CD14-positive monocyte (primary cell): ENCODE data around the gene WDR81. TPM values are rescaled to one million over a fixed set of nuclear protein-coding genes. Genes with fewer than 3 reads are reported as not detected.
A peak's percentile ranks its signal among the peaks of the same experiment; 100 is the strongest.
"Not testable (repeated sequence)": the region's sequence is repeated elsewhere in the genome, so short reads cannot be mapped to it uniquely, and the experiment has no call there.

Experiments
- DNase-seq, 3 donors: peaks; one replicate each; pipeline ENCODE4 v3.0.0-alpha.2; 2011 to 2022
- H2AFZ ChIP-seq: 2 replicates; pipeline ENCODE4 v1.6.0; 2012; ENCODE audit warnings: mild to moderate bottlenecking, low read depth, low read length, inconsistent platforms; ENCODE audit not compliant: insufficient read depth, poor library complexity, severe bottlenecking
- H3K27ac ChIP-seq, 2 donors: 1 replicate in 1 of 2; 2 replicates in 1 of 2; pipeline ENCODE4 v1.5.1; 2012 to 2013; ENCODE audit warnings: low read length in 2 of 2, control low read depth in 1 of 2, inconsistent platforms in 1 of 2, low read depth in 1 of 2, mild to moderate bottlenecking in 1 of 2
- H3K27me3 ChIP-seq, 2 donors: one replicate each; pipeline versions ENCODE4 v1.6.0 to v1.6.1; 2011 to 2013; ENCODE audit warnings: low read length in 2 of 2; ENCODE audit not compliant: control insufficient read depth in 2 of 2, insufficient read depth in 2 of 2
- H3K36me3 ChIP-seq, 2 donors: replicated peaks in 1 of 2; 1 replicate in 1 of 2; 2 replicates in 1 of 2; pipeline versions ENCODE4 v1.5.1 to v1.6.1; 2012 to 2013; ENCODE audit warnings: low read length in 2 of 2, control low read depth in 1 of 2, inconsistent platforms in 1 of 2, mild to moderate bottlenecking in 1 of 2; ENCODE audit not compliant: insufficient read depth in 2 of 2, control insufficient read depth in 1 of 2
- H3K4me1 ChIP-seq, 2 donors: 1 replicate in 1 of 2; 2 replicates in 1 of 2; pipeline versions ENCODE4 v1.5.1 to v1.6.1; 2012 to 2013; ENCODE audit warnings: low read length in 2 of 2, control low read depth in 1 of 2, inconsistent platforms in 1 of 2, mild to moderate bottlenecking in 1 of 2, moderate library complexity in 1 of 2; ENCODE audit not compliant: insufficient read depth in 2 of 2, control insufficient read depth in 1 of 2
- H3K4me2 ChIP-seq: replicated peaks from 2 replicates; pipeline ENCODE3; 2012; ENCODE audit warnings: low read length, moderate library complexity, mild to moderate bottlenecking; ENCODE audit not compliant: poor library complexity, severe bottlenecking; ENCODE audit errors: extremely low read depth
- H3K4me3 ChIP-seq, 3 experiments: fragments of 200-600 bp in 1 of 3; sonication (generic) in 1 of 3; replicated peaks in 1 of 3; 1 replicate in 2 of 3; 2 replicates in 1 of 3; pipeline ENCODE4 v1.5.1; 2011 to 2013; ENCODE audit warnings: low read length in 3 of 3, mild to moderate bottlenecking in 3 of 3, control low read depth in 2 of 3, low read depth in 2 of 3, inconsistent platforms in 1 of 3, moderate library complexity in 1 of 3
- H3K79me2 ChIP-seq: 2 replicates; pipeline ENCODE4 v1.6.0; 2012; ENCODE audit warnings: mild to moderate bottlenecking, control low read depth, inconsistent platforms, low read length, moderate library complexity; ENCODE audit not compliant: insufficient read depth
- H3K9ac ChIP-seq: 2 replicates; pipeline ENCODE4 v1.6.0; 2017; ENCODE audit warnings: low read length, mild to moderate bottlenecking; ENCODE audit not compliant: insufficient read depth, poor library complexity, severe bottlenecking
- H3K9me3 ChIP-seq, 2 donors: replicated peaks in 1 of 2; 1 replicate in 1 of 2; 2 replicates in 1 of 2; pipeline versions ENCODE4 v1.5.1 to v1.6.1; 2012 to 2013; ENCODE audit warnings: low read length in 2 of 2, control low read depth in 1 of 2; ENCODE audit not compliant: control insufficient read depth in 1 of 2, insufficient read depth in 1 of 2
- H4K20me1 ChIP-seq: 2 replicates; pipeline ENCODE4 v1.6.0; 2012; ENCODE audit warnings: mild to moderate bottlenecking, low read length, control low read depth, moderate library complexity; ENCODE audit not compliant: insufficient read depth
- H3K27ac Mint-ChIP-seq, 7 donors: one replicate each; pipeline ENCODE4 v1.8.0; 2020; ENCODE audit warnings: mild to moderate bottlenecking in 7 of 7, mixed read lengths in 7 of 7, moderate library complexity in 6 of 7, inconsistent platforms in 2 of 7
- H3K27me3 Mint-ChIP-seq, 3 donors: one replicate each; pipeline ENCODE4 v1.8.0; 2021 to 2022; ENCODE audit warnings: low read depth in 3 of 3, mild to moderate bottlenecking in 3 of 3, mixed read lengths in 3 of 3, moderate library complexity in 3 of 3, inconsistent platforms in 1 of 3
- H3K36me3 Mint-ChIP-seq, 2 donors: one replicate each; pipeline ENCODE4 v1.8.0; 2020; ENCODE audit warnings: mixed read lengths in 2 of 2, inconsistent platforms in 1 of 2, mild to moderate bottlenecking in 1 of 2
- H3K4me1 Mint-ChIP-seq: one replicate; pipeline ENCODE4 v1.8.0; 2020; ENCODE audit warnings: mild to moderate bottlenecking, mixed read lengths
- H3K4me3 Mint-ChIP-seq, 2 donors: one replicate each; pipeline ENCODE4 v1.8.0; 2020; ENCODE audit warnings: mild to moderate bottlenecking in 2 of 2, mixed read lengths in 2 of 2, moderate library complexity in 1 of 2
- H3K9me3 Mint-ChIP-seq, 7 donors: one replicate each; pipeline ENCODE4 v1.8.0; 2020 to 2022; ENCODE audit warnings: mixed read lengths in 7 of 7, mild to moderate bottlenecking in 6 of 7, moderate library complexity in 6 of 7, inconsistent platforms in 2 of 7
- WGBS: methylation state at CpG from one replicate; pipeline ENCODE4 v1.1.5; 2013; ENCODE audit warnings: missing lambda C conversion rate; ENCODE audit not compliant: insufficient coverage; 5-methylcytosine and 5-hydroxymethylcytosine counted together
- intact Hi-C, 2 donors: fragments of 100-400 bp; cut with micrococcal nuclease; formaldehyde crosslinking; loops; one replicate each; pipeline versions ENCODE4 v1.15.0 to v1.15.1; 2023
- polyA plus RNA-seq, 3 donors: library from polyadenylated mRNA; depleted of rRNA in 1 of 3; unstranded in 2 of 3; stranded (reverse) in 1 of 3; fragments of 300-500 nt in 2 of 3; fragments of >200 nt in 1 of 3; fragmentation: Illumina TruSeq in 2 of 3; gene quantifications; 1 replicate in 2 of 3; 2 replicates in 1 of 3; pipeline ENCODE4 v1.2.3, GENCODE V29; 2012 to 2021
- TF ChIP-seq, protein P1 (sequence below): fragments of 200-600 bp; IDR thresholded peaks from one replicate; pipeline ENCODE4 v1.8.0; 2022; ENCODE audit warnings: antibody characterized with exemption, mild to moderate bottlenecking

WDR81 gene
- polyA plus RNA-seq, 3 donors = 6.2 to 45.4 (median 8.8) TPM

DNA sequence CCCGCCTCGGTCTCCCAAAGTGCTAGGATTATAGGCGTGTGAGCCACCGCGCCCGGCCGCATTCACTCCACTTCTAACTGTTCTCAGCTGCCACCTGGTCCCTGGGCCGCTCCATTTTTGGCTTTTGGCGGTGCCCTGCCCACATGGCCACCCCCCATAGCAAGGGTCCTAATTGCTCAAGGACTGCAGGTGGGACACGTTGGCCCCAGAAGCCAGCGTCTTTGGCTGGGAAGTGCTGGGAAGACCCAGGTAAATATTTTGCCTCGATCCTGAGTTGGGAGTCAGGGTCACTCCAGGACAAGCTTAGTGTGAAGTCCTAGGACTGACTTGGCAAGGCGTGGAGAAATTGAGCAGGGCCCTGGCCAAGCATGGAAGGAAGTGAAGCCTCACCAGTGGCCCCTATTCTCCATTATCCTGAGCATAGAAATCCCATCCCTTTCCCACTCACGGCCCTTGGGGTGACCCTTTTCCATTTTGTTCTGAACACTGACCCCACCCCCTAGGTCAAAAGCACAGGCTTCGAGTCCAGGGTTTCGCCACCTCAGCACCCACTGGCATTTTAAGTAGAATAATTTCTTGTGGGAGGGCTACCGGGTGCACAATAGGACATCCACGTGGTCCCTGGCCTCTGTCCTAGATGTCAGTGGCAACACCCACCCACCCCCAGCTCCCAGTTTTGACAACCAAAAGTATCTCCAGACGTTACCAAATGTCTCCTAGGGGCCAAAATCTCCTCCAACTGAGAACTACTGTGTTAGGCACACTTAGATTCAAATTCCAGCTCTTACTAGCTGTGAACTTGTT is 5.9 kb upstream of the WDR81 start:
- H3K27ac Mint-ChIP-seq = peak overlapping the region; percentile 98 to 99 (median 99)
- Histone ChIP-seq H3K27ac (peak overlapping the region; percentile 97 to 98), H3K79me2 (peaks cover 27% of the 10 kb centered on the region), H3K36me3 (peaks cover 2 to 5% of the 10 kb centered on the region in 2 donors), H3K27me3 (no peaks in the 10 kb centered on the region), H4K20me1 (peaks cover 25% of the 10 kb centered on the region), H3K4me2 (no peak overlapping the region), H3K9ac (no peak overlapping the region), H3K4me3 (no peak overlapping the region), H3K4me1 (peaks cover 45 to 50% of the 10 kb centered on the region in 2 donors), H3K9me3 (no peaks in the 10 kb centered on the region), H2AFZ (no peak overlapping the region)
- H3K4me3 Mint-ChIP-seq = peak overlapping the region; percentile 4 to 92
- TF ChIP-seq, protein P1, sequence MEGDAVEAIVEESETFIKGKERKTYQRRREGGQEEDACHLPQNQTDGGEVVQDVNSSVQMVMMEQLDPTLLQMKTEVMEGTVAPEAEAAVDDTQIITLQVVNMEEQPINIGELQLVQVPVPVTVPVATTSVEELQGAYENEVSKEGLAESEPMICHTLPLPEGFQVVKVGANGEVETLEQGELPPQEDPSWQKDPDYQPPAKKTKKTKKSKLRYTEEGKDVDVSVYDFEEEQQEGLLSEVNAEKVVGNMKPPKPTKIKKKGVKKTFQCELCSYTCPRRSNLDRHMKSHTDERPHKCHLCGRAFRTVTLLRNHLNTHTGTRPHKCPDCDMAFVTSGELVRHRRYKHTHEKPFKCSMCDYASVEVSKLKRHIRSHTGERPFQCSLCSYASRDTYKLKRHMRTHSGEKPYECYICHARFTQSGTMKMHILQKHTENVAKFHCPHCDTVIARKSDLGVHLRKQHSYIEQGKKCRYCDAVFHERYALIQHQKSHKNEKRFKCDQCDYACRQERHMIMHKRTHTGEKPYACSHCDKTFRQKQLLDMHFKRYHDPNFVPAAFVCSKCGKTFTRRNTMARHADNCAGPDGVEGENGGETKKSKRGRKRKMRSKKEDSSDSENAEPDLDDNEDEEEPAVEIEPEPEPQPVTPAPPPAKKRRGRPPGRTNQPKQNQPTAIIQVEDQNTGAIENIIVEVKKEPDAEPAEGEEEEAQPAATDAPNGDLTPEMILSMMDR = no peak
- WGBS = 92% methylated on average over 12 of the region's 19 CpGs
- intact Hi-C loops = loop anchor here (5.0 to 10.0 kb wide), 6 partner anchors 36 to 674 kb away; partner anchors contain the start of genes DPH1 (in 1 of the 2), PRPF8 (in 1 of the 2), RILP (in 1 of the 2) and RPA1 (in 1 of the 2)
- DNase-seq = peak in 1 of 3 donors; percentile 7
- H3K36me3 Mint-ChIP-seq = peaks cover 10 to 12% of the 10 kb centered on the region in 2 donors
- H3K27me3 Mint-ChIP-seq = peaks cover 0 to 9% (median 2%) of the 10 kb centered on the region in 3 donors
- H3K4me1 Mint-ChIP-seq = peaks cover 42% of the 10 kb centered on the region
- H3K9me3 Mint-ChIP-seq = peaks cover 0 to 3% (median 0%) of the 10 kb centered on the region in 7 donors

DNA sequence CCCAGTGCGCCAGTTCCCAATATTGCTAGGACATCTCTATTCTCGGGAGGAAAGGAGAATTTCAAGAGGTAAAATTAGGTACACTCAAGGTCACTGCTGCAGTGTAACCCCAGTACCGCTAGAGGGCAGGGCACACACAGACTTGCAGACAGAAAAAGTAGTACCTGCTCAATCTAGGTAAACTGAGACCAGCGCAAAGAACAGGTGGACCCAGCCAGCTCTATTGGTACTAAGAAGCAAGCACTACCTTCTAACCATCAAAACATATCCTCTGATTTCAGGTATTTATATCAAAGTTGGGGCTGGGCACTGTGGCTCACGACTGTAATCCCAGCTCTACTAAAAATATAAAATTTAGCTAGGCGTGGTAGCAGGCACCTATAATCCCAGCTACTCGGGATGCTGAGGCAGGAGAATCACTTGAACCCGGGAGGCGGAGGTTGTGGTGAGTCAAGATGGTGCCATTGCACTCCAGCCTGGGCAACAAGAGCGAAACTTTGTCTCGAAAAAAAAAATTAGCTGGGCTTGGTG is 3.6 kb upstream of the WDR81 start:
- Histone ChIP-seq H3K4me2 (no peak overlapping the region), H3K9ac (no peak overlapping the region)

DNA sequence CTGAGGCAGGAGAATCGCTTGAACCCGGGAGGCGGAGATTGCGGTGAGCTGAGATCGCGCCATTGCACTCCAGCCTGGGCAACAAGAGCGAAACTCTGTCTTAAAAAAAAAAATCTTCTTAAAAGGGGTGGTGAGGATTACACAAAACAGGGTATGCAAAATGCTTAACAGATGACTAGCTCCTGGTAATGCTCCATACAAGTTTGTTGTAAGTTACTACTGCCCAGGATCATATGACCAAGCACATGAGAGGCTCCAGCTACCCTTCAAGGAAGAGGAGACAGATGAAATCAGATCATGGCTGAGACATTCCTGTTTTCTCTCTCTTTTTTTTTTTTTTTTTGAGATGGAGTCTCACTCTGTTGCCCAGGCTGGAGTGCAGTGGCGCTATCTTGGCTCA is 2.5 kb upstream of the WDR81 start:
- Histone ChIP-seq H4K20me1 (peaks cover 20% of the 10 kb centered on the region), H3K36me3 (peaks cover 11 to 15% of the 10 kb centered on the region in 2 donors), H3K4me1 (peaks cover 45 to 57% of the 10 kb centered on the region in 2 donors), H3K79me2 (peaks cover 26% of the 10 kb centered on the region)
- not testable (repeated sequence) for DNase-seq, H2AFZ ChIP-seq, H3K27me3 ChIP-seq, H3K27ac ChIP-seq, H3K9me3 Mint-ChIP-seq, H3K4me3 ChIP-seq, H3K4me3 Mint-ChIP-seq, H3K27me3 Mint-ChIP-seq, H3K9me3 ChIP-seq, H3K4me2 ChIP-seq, H3K9ac ChIP-seq
- H3K36me3 Mint-ChIP-seq = peaks cover 4 to 15% of the 10 kb centered on the region in 2 donors
- peak overlapping the region in 4 of 7 donors; percentile 81 to 92 (median 88) for H3K27ac Mint-ChIP-seq
- intact Hi-C loops = loop anchor here in 1 of 2 donors (10.0 kb wide), 1 partner anchor 113 kb away; the partner anchor contains the start of gene RPA1
- 97% methylated on average over 4 of the region's 8 CpGs for WGBS
- peaks cover 39% of the 10 kb centered on the region for H3K4me1 Mint-ChIP-seq

More for the DNA sequence above, 3.6 kb upstream of the WDR81 start:
- intact Hi-C loops = loop anchor here in 1 of 2 donors (10.0 kb wide), 1 partner anchor 114 kb away; the partner anchor contains the start of gene RPA1
- no peak overlapping the region for H3K27ac ChIP-seq
- peaks cover 47 to 57% of the 10 kb centered on the region in 2 donors for H3K4me1 ChIP-seq
- TF ChIP-seq, protein P1 = peak; percentile 98
- peaks cover 10% of the 10 kb centered on the region for H4K20me1 ChIP-seq
- H3K36me3 Mint-ChIP-seq = peaks cover 2 to 5% of the 10 kb centered on the region in 2 donors
- H3K27me3 ChIP-seq = no peaks in the 10 kb centered on the region
- peaks cover 0 to 2% (median 0%) of the 10 kb centered on the region in 7 donors for H3K9me3 Mint-ChIP-seq
- no peak overlapping the region for H2AFZ ChIP-seq
- H3K36me3 ChIP-seq = peaks cover under 1 to 4% of the 10 kb centered on the region in 2 donors
- H3K4me3 Mint-ChIP-seq = no peak overlapping the region
- peak; percentile 40 to 65 (median 64) for DNase-seq
- H3K4me3 ChIP-seq = no peak overlapping the region
- peaks cover 16% of the 10 kb centered on the region for H3K79me2 ChIP-seq
- 47% methylated on average over 5 of the region's 11 CpGs for WGBS
- peaks cover 0 to 2% (median 0%) of the 10 kb centered on the region in 3 donors for H3K27me3 Mint-ChIP-seq
- peak overlapping the region in 3 of 7 donors; percentile 41 to 76 (median 61) for H3K27ac Mint-ChIP-seq
- peaks cover 39% of the 10 kb centered on the region for H3K4me1 Mint-ChIP-seq
- no peaks in the 10 kb centered on the region for H3K9me3 ChIP-seq
